ENCODE measurements around the gene RHBDL2.

- no peak for TF ChIP-seq CTCF (IDR thresholded peaks at IDR 0.05)
- no peak for TF ChIP-seq POLR2A (IDR thresholded peaks at IDR 0.05)
Measured at GRCh38 chr1:38929476-38929875, 12.2 kb downstream of the RHBDL2 start.
